A673 (cell line): Measurements from ENCODE around the gene GADD45A.
"Not testable (repeated sequence)": the region's sequence is repeated elsewhere in the genome, so short reads cannot be mapped to it uniquely, and the experiment has no call there.

ENCODE experiments used
- CTCF ChIP-seq: fragments of 300-800, 200-600 bp; sonication (generic); conservative IDR thresholded peaks from 2 replicates; pipeline ENCODE4 v1.5.1; 2017; ENCODE audit warnings: low read depth, mild to moderate bottlenecking, antibody characterized with exemption, low read length, moderate library complexity, mixed read lengths
- EZH2 ChIP-seq: fragments of 200-600 bp; sonication (generic); IDR thresholded peaks from 2 replicates; pipeline ENCODE4 v1.6.1; 2017; ENCODE audit warnings: borderline replicate concordance, low read depth, mild to moderate bottlenecking, mixed read lengths, antibody characterized with exemption, low read length; ENCODE audit not compliant: poor library complexity, severe bottlenecking

- not testable (repeated sequence) for TF ChIP-seq CTCF, EZH2
Measured at GRCh38 chr1:67665307-67665706, 19.7 kb upstream of the GADD45A start.
